K562 (cell line): ENCODE data around the gene FAM124A. TPM values are rescaled to one million over a fixed set of nuclear protein-coding genes. Genes with fewer than 3 reads are reported as not detected.

ENCODE experiments used
- ATAC-seq: fragments of 200-7000 bp; cut with Tn5 transposase; 3 replicates; pipeline ENCODE4 v1.9.1; 2020; ENCODE audit warnings: moderate library complexity
- BruUV-seq: library from RNA; stranded (reverse); fragments of 400-500 nt; replicated peaks from 2 replicates; lab custom pipeline; 2021; lab: Mats Ljungman, UMichigan
- CTCF ChIA-PET: fragments of 300-600 bp; formaldehyde crosslinking; extraction: SDS; loops from one replicate; lab custom pipeline; 2021; ENCODE audit warnings: low intra/inter-chr PET ratio; lab: Yijun Ruan, JAX
- POLR2A ChIA-PET: fragments of 300-600, 350-650 bp; sonication (Branson Sonifier 250); formaldehyde crosslinking; extraction: SDS; loops from one replicate; lab custom pipeline; 2021; ENCODE audit warnings: antibody characterized with exemption, inconsistent platforms; lab: Yijun Ruan, JAX
- DNase-seq, 4 experiments: peaks; one replicate each; pipeline versions ENCODE4 v3.0.0 to v3.0.0-alpha.2; 2011 to 2018; ENCODE audit warnings: low spot score in 3 of 4, mixed read lengths in 3 of 4; ENCODE audit errors: extremely low read depth in 1 of 4
- FAIRE-seq: peaks from 2 replicates; lab custom pipeline; 2011; peaks lifted over from hg19 to GRCh38; lab: Jason Lieb, UNC
- H2AFZ ChIP-seq: 2 replicates; pipeline ENCODE4 v1.6.0; 2011; ENCODE audit warnings: low read depth, low read length, control low read depth, inconsistent platforms
- H3K27ac ChIP-seq: fragments of 200-600 bp; 3 replicates; pipeline ENCODE4 v1.8.0; 2011; ENCODE audit warnings: low read depth, mild to moderate bottlenecking, control low read depth, inconsistent platforms, low read length, moderate library complexity, mixed read lengths; ENCODE audit errors: extremely low read depth
- H3K27me3 ChIP-seq, 2 experiments: fragments of 300-600 bp in 1 of 2; 2 replicates in 1 of 2; 3 replicates in 1 of 2; pipeline versions ENCODE4 v1.6.0 to v1.8.0; 2011; ENCODE audit warnings: inconsistent platforms in 2 of 2, low read length in 2 of 2, mild to moderate bottlenecking in 1 of 2, mixed read lengths in 1 of 2, moderate library complexity in 1 of 2; ENCODE audit not compliant: control insufficient read depth in 2 of 2, insufficient read depth in 2 of 2
- H3K36me3 ChIP-seq: fragments of 300-600 bp; 3 replicates; pipeline ENCODE4 v1.8.0; 2011; ENCODE audit warnings: mild to moderate bottlenecking, low read length, inconsistent platforms; ENCODE audit not compliant: control insufficient read depth, insufficient read depth
- H3K4me1 ChIP-seq, 2 experiments: fragments of 200-600 bp in 1 of 2; replicated peaks in 1 of 2; 2 replicates in 1 of 2; 3 replicates in 1 of 2; pipeline versions ENCODE4 v1.5.1 to v1.8.0; 2011; ENCODE audit warnings: inconsistent platforms in 2 of 2, low read length in 2 of 2, mild to moderate bottlenecking in 1 of 2, mixed read lengths in 1 of 2, moderate library complexity in 1 of 2; ENCODE audit not compliant: control insufficient read depth in 2 of 2, insufficient read depth in 2 of 2
- H3K4me2 ChIP-seq: 2 replicates; pipeline ENCODE4 v1.6.1; 2011; ENCODE audit warnings: low read length, control low read depth, inconsistent platforms, mixed read lengths; ENCODE audit not compliant: insufficient read depth
- H3K4me3 ChIP-seq: fragments of 200-600 bp; sonication (generic), shearing (Covaris generic); 2 replicates; pipeline ENCODE4 v1.5.1; 2016; ENCODE audit warnings: control low read depth, inconsistent platforms
- H3K79me2 ChIP-seq: fragments of 200-600 bp; 3 replicates; pipeline ENCODE4 v1.8.0; 2011; ENCODE audit warnings: low read length, inconsistent platforms; ENCODE audit not compliant: control insufficient read depth, insufficient read depth
- H3K9ac ChIP-seq, 2 experiments: 2 replicates each; pipeline versions ENCODE4 v1.6.0 to v1.6.1; 2011; ENCODE audit warnings: low read depth in 2 of 2, low read length in 2 of 2, control low read depth in 1 of 2, inconsistent platforms in 1 of 2, mild to moderate bottlenecking in 1 of 2, mixed read lengths in 1 of 2; ENCODE audit not compliant: insufficient read depth in 1 of 2
- H3K9me1 ChIP-seq: one replicate; pipeline ENCODE4 v1.6.0; 2011; ENCODE audit warnings: inconsistent platforms, mild to moderate bottlenecking, low read length, moderate library complexity; ENCODE audit not compliant: control insufficient read depth, insufficient read depth
- H3K9me3 ChIP-seq: replicated peaks from 2 replicates; pipeline ENCODE4 v1.5.1; 2011; ENCODE audit warnings: low read depth, low read length, inconsistent platforms; ENCODE audit not compliant: control insufficient read depth, insufficient read depth
- H4K20me1 ChIP-seq: replicated peaks from 2 replicates; pipeline ENCODE4 v1.6.1; 2011; ENCODE audit warnings: low read length, inconsistent platforms, mixed read lengths; ENCODE audit not compliant: control insufficient read depth, insufficient read depth
- KLF1 ChIP-seq: fragments of 450-650 bp; IDR thresholded peaks from 2 replicates; pipeline ENCODE4 v1.6.1; 2016; ENCODE audit warnings: missing genetic modification characterization, missing compliant biosample characterization
- KLF13 ChIP-seq: fragments of 450-650 bp; IDR thresholded peaks from 2 replicates; pipeline ENCODE4 v1.6.1; 2016; ENCODE audit warnings: missing genetic modification characterization, low read depth, mild to moderate bottlenecking, missing compliant biosample characterization, moderate library complexity, borderline replicate concordance
- OTX1 ChIP-seq: fragments of 450-650 bp; formaldehyde crosslinking; IDR thresholded peaks from 2 replicates; pipeline ENCODE4 v1.4.0; 2022; ENCODE audit warnings: mild to moderate bottlenecking
- PHB ChIP-seq: fragments of 250-450 bp; sonication (Bioruptor Pico); IDR thresholded peaks from 2 replicates; pipeline ENCODE4 v1.5.0; 2021
- STAG1 ChIP-seq: sonication (generic); formaldehyde crosslinking; IDR thresholded peaks from 2 replicates; pipeline ENCODE4 v1.5.0; 2020; ENCODE audit warnings: missing genetic modification reagents, borderline replicate concordance
- ZBED1 ChIP-seq: IDR thresholded peaks from 2 replicates; pipeline ENCODE4 v1.6.1; 2014
- ZHX1 ChIP-seq: fragments of 150-350 bp; conservative IDR thresholded peaks from 2 replicates; pipeline ENCODE4 v1.6.1; 2014; ENCODE audit warnings: low read length
- ZNF146 ChIP-seq: IDR thresholded peaks from one replicate; pipeline ENCODE4 v1.6.1; 2018; ENCODE audit warnings: missing compliant biosample characterization; ENCODE audit not compliant: unreplicated experiment
- ZNF398 ChIP-seq: fragments of 250-450 bp; sonication (Bioruptor Pico); IDR thresholded peaks from 2 replicates; pipeline ENCODE4 v1.8.0; 2021; ENCODE audit warnings: moderate library complexity, mild to moderate bottlenecking, inconsistent platforms
- ZNF431 ChIP-seq: sonication (generic); formaldehyde crosslinking; IDR thresholded peaks from 2 replicates; pipeline ENCODE4 v1.8.0; 2022; ENCODE audit warnings: mild to moderate bottlenecking, missing genetic modification reagents
- ZNF512 ChIP-seq: IDR thresholded peaks from 2 replicates; pipeline ENCODE4 v1.6.1; 2016; ENCODE audit warnings: missing genetic modification characterization, missing compliant biosample characterization
- ZNF785 ChIP-seq: fragments of 250-450 bp; sonication (Bioruptor Pico); IDR thresholded peaks from 2 replicates; pipeline ENCODE4 v1.4.0; 2020; ENCODE audit warnings: mild to moderate bottlenecking
- ZNF79 ChIP-seq: fragments of 250-450 bp; sonication (Bioruptor Pico); IDR thresholded peaks from 2 replicates; pipeline ENCODE4 v1.4.0; 2020; ENCODE audit warnings: low read depth, mild to moderate bottlenecking, moderate library complexity
- ZNF830 ChIP-seq: fragments of 250-450 bp; sonication (Bioruptor Pico); IDR thresholded peaks from 2 replicates; pipeline ENCODE4 v1.5.0; 2021; ENCODE audit warnings: mild to moderate bottlenecking
- in situ Hi-C: fragments of 300-500 bp; cut with MboI; formaldehyde crosslinking; loops from 4 replicates; pipeline ENCODE4 v1.15.0; 2018; ENCODE audit warnings: inconsistent platforms, mixed read lengths
- intact Hi-C: fragments of 100-400 bp; cut with micrococcal nuclease; formaldehyde crosslinking; loops from 2 replicates; pipeline ENCODE4 v1.14.2; 2022
- polyA plus RNA-seq, 8 experiments: library from polyadenylated mRNA; depleted of rRNA in 4 of 8; stranded (reverse) in 5 of 8; unstranded in 3 of 8; fragments of >200 nt; fragmentation: Nextera tagmentation in 2 of 8; fragmentation: Illumina TruSeq in 1 of 8; extraction: Ambion mirVana in 2 of 8; extraction: Trizol in 1 of 8; gene quantifications; 2 replicates each; pipeline versions ENCODE4 v1.2.1 to v1.2.3, GENCODE V29; 2011 to 2014; ENCODE audit warnings: inconsistent platforms in 1 of 8, missing spikeins in 1 of 8
- total RNA-seq, 7 experiments: library from RNA; depleted of rRNA in 6 of 7; stranded (reverse); fragments of >200 nt in 6 of 7; fragmentation: Illumina TruSeq in 2 of 7; extraction: Trizol in 2 of 7; gene quantifications; 2 replicates each; pipeline versions ENCODE4 v1.2.1 to v1.2.3, GENCODE V29; 2011 to 2021; ENCODE audit warnings: low replicate concordance in 1 of 7

FAM124A gene
- total and polyA plus RNA-seq, 9 of the 15 experiments (the other 6 are each of a cell fraction or from before 2014, with no cell fraction given), result not detected

- no TSS peak for BruUV-seq
- no peak for FAIRE-seq
- TF ChIP-seq OTX1 (CRISPR knock-in tag), result no peak
- no peak for TF ChIP-seq ZNF785
- no peak for TF ChIP-seq STAG1
- TF ChIP-seq KLF1 (tag), result no peak
- no peak for TF ChIP-seq ZNF146 (CRISPR knock-in tag)
- TF ChIP-seq ZNF431, result no peak
- TF ChIP-seq KLF13 (tag), result no peak
- TF ChIP-seq ZNF398 (CRISPR knock-in tag), result no peak
- no peak for TF ChIP-seq ZHX1
- no peak for TF ChIP-seq ZBED1
- TF ChIP-seq ZNF512 (tag), result no peak
- TF ChIP-seq PHB (CRISPR knock-in tag), result no peak
- no peak for TF ChIP-seq ZNF830 (CRISPR knock-in tag)
- no peak for TF ChIP-seq ZNF79 (CRISPR knock-in tag)
These were observed 46.8 kb downstream of the FAM124A start for GRCh38 chr13:51269039-51269438.

More at GRCh38 chr13:51269039-51269438, 46.8 kb downstream of the FAM124A start:
- H3K9me3 ChIP-seq, result no peaks in the 10 kb centered on the region
- no peak for DNase-seq
- H3K79me2 ChIP-seq, result no peaks in the 10 kb centered on the region
- ATAC-seq, result no peak
- intact Hi-C loops, result no loop called here
- no peak overlapping the region for H3K27ac ChIP-seq
- CTCF ChIA-PET, result no interaction called here
- no peaks in the 10 kb centered on the region for H4K20me1 ChIP-seq
- no peak overlapping the region for H3K9ac ChIP-seq
- no peak overlapping the region for H3K4me2 ChIP-seq
- no peak overlapping the region for H3K4me3 ChIP-seq
- no peaks in the 10 kb centered on the region for H3K4me1 ChIP-seq
- H2AFZ ChIP-seq, result no peak overlapping the region
- in situ Hi-C loops, result no loop called here
- no peaks in the 10 kb centered on the region for H3K36me3 ChIP-seq
- no peaks in the 10 kb centered on the region for H3K9me1 ChIP-seq
- peaks cover 0 to 25% of the 10 kb centered on the region in 2 experiments; a peak in 2 of 5 replicates for H3K27me3 ChIP-seq
- POLR2A ChIA-PET, result interaction anchor here (0.6 kb wide), 1 partner anchor 1107 kb away, joined by 3 read pairs; no protein-coding TSS in a partner anchor
